GM23248 (cell line): ENCODE measurements around the gene ITGA8.
"Not testable (repeated sequence)": the region's sequence is repeated elsewhere in the genome, so short reads cannot be mapped to it uniquely, and the experiment has no call there.

Experiments
- EZH2 ChIP-seq: fragments of 200-600 bp; sonication (generic); IDR thresholded peaks from 2 replicates; pipeline ENCODE4 v1.6.1; 2018; ENCODE audit warnings: antibody characterized with exemption, mild to moderate bottlenecking; ENCODE audit not compliant: insufficient read depth, poor library complexity, severe bottlenecking
- EZH2phosphoT487 ChIP-seq: fragments of 200-600 bp; sonication (generic); IDR thresholded peaks from 2 replicates; pipeline ENCODE4 v1.6.1; 2018; ENCODE audit warnings: antibody characterized with exemption, moderate library complexity, mild to moderate bottlenecking, low read depth; ENCODE audit not compliant: insufficient read depth

DNA sequence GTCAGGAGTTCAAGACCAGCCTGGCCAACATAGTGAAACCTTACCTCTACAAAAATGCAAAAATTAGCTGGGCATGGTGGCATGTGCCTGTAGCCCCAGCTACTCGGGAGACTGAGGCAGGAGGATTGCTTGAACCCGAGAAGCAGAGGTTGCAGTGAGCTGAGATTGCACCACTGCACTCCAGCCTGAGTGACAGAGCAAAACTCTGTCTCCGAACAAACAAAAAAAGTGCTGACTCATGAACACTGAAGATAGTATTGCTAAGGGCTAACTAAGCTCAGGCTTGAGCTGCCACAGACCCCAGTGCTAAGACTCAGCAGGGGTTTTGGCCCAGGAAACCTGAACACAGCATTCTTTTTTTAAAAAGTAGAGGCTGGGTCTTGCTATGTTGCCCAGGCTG is 162.6 kb downstream of the ITGA8 start:
- not testable (repeated sequence) for TF ChIP-seq EZH2, EZH2phosphoT487
